Amniotic stem cell (primary cell): ENCODE measurements around the gene AGRN.
"Not testable (repeated sequence)": the region's sequence is repeated elsewhere in the genome, so short reads cannot be mapped to it uniquely, and the experiment has no call there.

Experiments
- DNase-seq: peaks from one replicate; lab custom pipeline; 2025; lab: John Stamatoyannopoulos, UW

The AGRN gene

DNA sequence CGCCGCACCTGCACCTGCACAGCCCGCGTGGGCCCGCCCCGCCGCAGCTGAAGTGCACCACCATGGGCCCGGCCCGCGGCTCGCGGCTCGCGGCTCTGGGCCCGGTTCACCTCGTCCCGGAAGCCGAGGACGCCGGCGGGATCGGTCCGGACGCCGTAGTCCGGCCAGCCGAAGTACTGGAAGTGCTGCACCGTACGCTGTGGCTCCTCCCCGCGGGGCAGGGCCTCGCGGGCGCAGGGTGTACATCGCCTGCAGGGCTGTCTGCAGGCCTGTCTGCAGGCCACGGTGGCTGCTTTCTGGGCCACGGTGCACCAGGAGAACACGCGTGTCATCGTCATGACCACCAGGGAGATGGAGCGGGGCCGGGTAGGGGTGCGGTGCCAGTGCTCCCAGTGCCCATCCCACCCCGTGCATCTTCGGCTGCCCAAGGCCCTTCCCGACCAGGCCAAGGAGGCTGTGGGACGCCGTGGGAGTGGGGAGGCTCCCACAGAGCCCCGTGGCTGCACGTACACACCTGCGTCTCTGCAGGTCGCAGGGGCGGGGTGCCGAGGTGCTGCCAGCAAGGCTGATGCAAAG is 47.5 kb downstream of the AGRN start:
- no peak for DNase-seq

DNA sequence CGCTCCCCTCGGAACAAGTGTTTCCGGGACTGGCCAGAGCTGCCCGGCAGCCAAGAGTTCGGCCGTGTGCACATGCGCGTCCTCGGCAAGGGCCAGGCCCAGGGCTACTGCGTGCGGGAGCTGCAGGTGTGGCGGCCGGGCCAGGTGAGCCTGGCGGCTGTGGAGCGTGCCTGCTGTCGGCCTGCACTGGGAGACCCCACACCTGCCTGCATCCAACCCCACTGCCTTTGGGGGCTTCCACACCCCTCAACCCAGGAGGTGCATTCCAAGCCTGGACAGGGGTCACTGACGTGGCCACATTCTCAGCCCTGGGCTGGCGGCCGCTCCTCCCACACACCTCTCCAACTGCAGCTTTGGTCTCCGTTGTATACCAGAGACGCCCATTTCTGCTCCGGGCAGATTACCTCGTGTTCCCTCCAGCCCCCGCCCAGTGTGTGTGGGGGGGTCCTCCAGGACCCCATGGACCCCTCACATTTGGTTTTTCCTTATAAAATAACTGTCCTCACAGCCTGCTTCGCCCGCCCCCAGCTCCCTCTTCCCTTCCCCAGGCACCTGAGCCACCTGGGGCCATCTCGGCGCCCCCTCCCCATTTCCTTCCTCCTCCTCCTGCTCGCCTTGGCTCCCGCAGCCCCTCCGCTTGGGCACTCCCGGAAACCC is 48.1 kb downstream of the AGRN start:
- DNase-seq = no peak

DNA sequence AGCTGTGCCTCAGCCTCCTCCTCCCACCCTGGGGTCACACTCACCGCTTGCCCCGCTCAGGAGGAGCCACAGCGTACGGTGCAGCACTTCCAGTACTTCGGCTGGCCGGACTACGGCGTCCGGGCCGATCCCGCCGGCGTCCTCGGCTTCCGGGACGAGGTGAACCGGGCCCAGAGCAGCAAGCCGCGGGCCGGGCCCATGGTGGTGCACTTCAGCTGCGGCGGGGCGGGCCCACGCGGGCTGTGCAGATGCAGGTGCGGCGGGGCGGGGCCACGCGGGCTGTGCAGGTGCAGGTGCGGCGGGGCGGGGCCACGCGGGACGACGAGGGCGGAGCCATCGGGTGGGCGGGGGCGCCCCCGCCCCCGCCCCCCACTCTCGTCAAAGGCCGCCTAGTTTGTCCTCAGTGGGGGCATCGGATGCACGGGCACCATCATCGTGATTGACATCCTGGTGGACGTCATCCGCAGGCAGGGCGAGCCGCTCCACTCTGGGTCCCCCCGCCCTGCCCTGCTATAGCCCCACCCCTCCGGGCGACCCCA is 48.7 kb downstream of the AGRN start:
- no peak for DNase-seq

DNA sequence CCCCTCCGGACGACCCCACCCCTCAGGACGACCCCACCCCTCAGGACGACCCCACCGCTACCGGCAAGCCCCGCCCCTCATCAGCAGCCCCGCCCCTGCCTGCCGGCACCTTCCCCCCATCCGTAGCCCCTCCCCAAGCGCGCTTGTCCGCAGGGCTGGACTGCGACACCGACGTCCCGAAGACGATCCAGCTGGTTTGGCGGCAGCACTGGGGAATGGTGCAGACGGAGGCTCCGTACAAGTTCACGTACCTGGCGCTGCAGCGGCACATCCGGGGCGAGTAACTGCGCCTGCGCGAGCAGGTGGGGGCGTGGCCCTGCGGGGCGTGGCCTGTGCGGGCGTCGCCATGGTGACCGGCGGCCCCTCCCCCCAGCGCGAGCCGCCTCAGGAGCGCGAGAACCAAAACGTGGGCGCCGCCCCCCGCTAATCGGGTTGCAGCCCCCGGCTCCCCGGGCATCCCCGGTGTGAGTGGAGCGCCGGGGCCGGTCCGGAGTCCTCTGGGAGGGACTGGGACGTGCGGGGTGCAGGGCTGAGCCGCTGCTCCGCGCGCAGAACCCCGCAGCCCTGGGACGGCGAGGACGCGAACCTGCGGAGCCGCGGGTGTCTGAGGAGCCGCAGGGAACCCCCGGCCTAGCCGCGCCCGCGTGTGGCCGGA is 49.3 kb downstream of the AGRN start:
- DNase-seq = no peak

DNA sequence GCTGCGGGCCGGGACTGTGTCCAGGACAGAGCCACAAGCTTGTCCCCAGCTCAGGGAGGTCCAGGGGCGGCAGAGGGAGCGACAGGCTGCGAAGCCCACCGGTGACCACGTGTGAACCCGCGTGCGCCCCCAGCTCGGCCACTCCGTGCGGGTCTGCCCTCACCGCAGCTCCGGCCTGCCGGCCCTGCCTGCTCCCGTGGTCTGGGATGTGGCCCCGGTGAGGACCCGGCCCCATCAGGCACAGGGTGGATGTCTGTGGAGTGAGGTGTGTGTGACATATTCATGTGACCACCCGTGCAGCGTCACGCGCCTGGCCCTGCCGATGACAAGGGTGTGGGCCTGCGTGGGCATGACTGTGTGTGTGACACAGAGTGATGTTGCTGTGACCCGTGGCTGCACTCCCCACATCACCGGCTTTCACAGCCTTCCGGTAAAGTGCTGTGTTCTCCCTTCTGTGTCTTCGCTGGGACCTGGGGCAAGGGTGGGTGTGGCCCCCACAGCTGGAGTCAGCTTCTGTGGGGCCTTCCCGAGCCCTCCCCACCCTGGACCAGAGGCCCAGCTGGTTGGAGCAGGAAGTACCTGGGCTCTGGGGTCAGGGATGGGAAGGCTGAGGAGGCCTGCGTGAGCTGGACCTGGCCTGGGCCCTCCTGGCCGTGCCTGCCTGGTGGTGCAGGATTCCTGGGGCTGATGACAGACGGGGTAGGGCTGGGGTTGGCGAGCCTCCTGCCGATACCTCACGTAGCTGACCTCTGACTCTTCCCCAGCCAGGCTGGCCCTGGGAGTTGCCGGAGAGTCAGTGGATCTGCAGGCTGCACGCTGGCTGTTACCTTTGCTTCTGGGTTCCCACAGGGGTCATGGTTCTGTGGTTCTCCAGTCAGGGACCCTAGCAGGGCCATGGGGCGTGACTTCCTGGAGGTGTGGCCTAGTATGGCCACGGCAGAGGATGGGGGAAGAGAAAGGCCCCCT is 50.1 kb downstream of the AGRN start:
- no peak for DNase-seq

DNA sequence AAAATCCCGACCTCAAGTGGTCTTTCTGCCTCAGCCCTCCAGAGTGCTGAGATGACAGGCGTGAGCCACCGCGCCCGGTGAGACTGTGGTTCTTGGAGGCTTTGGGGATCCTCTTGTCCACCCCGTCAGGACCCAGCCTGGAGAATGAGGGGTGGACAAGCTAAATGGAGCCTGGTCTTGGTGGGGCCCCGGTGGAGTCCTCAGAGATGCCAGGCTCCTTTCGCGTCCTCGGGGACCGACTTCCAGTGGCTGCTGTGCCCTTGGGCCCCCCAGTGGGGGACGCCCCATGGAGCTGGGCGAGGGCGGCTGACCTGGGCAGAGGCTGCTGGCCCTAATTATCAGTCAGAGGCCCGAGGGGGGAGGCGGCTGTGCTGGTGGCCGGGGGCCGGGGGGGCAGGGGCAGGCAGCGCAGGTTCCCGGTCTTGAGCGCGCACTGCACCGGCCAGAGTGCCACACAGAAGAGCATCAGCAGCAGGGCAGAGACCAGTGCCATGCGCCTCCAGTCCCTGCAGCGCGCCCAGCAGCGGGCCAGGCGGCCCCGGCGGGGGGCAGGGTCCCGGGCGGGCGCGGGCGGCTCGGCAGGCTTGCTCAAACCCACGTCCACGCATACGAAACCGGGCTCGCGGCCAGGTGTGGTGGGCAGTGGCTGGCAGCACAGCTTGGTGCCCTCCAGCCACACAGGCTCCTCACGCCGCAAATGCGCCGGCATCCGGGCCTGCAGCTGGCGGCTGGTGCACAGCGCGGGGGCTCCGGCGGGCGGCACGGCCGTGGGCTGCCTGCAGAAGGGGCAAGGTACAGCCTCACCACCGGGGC is 51.8 kb downstream of the AGRN start:
- DNase-seq = no peak

DNA sequence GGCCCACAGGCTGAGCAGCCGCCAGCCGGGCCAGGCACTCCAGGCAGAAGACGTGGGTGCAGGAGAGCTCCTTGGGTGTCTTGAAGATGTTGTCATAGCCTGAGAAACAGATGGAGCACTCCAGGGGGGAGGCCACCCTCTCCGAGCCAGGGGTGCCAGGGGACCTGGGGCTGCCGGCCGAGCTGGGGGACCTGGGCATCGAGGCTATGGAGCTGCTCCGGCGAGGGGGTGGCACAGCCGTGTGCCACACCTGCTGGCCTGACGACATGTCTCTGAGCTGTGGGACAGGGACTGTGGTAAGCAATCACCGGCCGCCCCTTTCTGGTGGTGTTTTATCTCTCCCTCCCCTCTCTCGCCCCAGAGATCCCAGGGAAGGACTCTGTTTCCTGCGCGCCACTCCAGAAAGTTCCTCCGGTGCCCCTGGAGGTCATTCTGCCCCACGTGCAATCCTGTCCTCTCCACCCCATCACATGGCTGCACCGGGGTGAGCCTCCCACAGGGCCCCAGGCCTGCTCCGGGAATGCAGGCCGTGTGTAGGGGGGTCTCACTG is 52.5 kb downstream of the AGRN start:
- DNase-seq = no peak

DNA sequence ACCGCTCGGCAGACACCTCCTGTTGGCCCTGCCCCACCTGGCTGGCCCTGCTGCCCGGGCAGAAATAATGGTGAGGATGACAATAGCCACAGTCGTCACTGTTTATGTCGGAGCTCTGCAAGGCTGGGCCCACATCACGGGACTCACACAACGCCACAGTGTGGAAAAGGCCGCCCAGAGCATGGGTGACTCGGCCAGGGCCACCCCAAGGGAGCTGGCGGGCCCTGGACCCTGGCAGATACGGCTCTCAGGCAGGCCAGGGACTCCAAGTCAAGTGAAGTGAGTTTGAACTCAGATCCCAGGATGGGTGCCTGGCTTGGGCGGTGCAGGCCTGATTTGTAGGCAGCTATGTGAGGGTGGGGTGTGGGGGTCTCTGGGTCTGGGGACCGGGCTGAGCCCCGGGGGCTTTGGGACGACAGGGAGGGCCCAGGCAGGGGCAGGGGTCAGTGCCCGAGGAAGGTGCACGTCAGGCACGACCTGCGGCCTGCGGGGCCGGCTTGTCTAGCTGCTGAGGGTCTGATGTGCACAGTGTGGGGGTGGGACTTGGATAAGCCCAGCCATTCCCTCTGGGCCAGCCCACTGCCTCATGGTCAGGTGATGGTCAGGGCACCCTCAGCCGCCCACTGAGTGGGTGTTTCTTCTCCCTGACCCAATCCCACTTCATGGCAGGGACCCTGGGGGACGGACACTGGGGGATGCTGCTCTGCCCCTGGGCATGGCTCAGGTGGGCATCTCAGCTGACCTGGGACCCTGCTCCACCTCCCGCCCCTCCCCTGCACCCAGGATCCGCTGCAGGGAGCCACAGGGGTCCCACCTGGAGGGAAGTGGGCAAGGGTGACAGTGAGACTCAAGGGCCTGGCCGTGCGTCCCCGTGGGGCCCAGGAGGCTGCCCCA is 53.2 kb downstream of the AGRN start:
- DNase-seq = no peak

DNA sequence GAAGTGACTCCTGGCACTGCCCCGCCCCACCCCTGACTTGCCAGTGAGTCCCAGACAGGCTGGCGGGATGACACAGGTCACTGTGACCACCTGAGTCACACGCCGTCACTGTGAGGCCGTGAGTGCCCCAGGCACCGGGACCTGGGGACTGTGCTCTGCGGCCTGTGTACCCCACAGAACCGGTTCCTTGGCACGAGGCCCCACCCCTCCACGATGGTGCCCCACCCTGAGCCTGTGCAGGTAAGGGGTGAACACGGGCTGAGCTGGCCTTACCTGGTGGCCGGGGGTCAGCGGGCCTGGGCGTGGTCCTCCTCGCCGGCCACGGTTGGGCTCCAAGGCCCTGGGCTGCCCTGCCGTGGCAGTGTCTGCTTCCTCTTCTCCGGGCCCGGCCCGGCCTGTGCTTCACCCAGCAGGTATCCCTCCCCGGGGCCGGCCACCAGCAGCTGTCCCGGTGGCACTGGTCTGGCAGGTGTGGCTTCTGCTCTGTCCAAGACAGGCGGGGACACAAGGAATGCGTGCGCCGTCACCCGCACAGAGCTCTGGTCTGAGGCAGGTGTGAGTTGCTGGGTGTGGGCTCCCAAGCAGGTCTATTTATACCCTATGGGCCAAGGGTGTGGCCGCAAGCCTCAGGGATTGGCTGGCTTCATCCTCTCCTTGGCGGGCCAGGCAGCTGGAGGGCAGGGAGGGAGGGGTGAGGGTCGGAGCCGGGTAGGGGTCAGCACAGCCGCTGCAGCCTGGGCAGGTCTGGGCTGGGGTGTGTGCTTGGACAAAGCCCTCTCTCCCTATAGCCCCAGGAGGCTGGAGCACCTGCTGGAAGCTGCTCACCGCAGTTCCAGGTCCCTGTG is 54.0 kb downstream of the AGRN start, which contains the start of gene RNF223:
Gene RNF223, minus strand, starts transcription at position 564 of the 845 bp plus-strand sequence. CDS start 1,740 bp downstream, outside the sequence.
- DNase-seq = no peak

DNA sequence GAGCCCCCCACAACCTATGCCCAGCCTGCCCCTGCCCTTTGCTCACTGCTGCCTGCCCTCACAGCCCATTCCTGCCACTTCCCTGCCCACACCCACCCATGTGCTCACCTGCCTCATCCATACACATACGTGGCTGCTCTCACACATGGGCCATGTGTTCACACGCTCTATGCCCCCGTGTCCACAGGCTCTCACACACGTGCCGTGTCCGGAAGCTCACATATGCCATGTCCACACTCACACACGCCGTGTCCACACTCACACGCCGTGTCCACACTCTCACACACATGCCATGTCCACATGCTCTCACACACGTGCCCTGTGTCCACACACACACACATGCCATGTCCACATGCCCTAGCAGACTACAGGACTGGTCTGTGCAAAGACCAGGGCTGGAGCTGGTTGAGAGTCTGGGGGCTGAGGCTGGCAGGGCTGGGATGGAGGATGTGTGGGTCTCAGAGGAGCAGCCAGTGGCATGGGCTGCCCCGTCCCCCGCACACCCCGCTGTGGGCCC is 54.8 kb downstream of the AGRN start:
- DNase-seq = no peak

DNA sequence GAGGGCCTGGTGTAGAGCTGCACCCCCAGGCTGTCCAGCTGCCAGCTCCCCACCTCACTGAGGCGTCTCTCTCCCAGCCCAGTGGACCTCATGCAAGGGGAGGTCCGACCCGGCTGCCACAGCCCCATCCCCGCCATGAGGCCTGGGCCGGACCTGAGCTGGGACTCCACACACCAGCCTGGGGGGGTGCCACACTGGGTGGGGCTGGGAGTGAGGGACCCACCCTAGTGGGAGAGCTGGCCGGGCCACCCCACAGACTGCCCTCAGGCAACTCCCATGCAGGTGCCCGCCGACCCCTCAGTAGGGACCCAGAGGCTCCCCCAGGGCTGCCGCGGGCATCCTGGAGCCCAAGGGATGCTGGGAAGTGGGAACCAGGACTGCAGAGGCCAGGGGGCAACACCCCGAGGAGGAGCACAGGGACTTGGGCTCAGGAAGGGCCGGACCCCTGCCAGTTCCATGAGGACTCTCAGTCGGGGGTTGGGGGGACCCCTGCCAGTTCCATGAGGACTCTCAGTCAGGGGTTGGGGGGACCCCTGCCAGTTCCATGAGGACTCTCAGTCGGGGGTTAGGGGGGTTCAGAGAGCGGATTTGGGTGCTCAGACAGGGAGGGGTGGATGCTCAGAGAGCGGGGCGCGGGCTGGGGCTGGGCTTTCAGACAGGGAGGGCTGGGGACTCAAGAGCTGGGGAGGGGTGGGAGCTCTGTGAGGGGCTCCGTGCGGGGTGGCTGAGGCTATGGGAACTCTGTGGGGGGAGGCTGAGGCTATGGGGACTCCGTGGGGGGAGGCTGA is 55.4 kb downstream of the AGRN start:
- DNase-seq = no peak

DNA sequence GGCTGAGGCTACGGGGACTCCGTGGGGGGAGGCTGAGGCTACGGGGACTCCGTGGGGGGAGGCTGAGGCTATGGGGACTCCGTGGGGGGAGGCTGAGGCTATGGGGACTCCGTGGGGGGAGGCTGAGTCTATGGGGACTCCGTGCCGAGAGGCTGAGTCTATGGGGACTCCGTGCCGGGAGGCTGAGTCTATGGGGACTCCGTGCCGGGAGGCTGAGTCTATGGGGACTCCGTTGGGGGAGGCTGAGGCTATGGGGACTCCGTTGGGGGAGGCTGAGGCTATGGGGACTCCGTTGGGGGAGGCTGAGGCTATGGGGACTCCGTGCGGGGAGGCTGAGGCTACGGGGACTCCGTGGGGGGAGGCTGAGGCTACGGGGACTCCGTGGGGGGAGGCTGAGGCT is 57.5 kb downstream of the AGRN start:
- not testable (repeated sequence) for DNase-seq

DNA sequence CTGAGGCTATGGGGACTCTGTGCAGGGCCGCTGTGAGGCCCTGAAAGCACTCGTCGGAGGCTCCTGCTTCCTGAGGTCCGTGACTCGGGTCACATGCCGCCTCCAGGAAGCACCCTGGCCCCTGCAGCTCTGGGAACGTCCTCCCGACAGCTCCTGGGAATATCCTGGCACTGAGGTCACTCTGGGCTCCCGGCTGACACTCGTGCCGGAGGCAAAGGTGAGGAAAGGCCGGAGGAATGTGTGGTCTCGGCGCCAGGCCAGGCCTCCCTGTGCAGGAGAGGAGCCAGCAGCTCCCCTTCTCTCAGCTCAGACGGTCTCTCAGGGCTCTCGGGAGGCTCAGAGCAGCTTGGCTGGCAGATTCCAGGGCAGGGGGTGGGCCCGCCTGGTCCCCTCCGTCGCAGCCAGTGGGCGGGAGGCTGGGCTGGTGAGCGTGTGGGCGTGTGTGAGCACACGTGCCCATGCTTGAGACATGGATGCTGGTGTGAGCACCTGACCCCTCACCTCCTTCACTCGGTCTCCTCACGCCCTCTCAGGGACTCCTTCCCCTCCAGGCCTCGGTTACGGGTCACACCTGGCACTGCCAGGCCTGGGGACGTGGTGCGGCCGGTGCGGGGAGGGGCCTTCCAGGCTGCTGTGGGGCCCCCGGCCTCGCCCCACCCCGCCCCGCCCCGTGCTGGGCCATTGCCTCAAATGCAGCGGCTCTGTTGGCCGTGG is 59.6 kb downstream of the AGRN start:
- DNase-seq = peak; percentile 41

DNA sequence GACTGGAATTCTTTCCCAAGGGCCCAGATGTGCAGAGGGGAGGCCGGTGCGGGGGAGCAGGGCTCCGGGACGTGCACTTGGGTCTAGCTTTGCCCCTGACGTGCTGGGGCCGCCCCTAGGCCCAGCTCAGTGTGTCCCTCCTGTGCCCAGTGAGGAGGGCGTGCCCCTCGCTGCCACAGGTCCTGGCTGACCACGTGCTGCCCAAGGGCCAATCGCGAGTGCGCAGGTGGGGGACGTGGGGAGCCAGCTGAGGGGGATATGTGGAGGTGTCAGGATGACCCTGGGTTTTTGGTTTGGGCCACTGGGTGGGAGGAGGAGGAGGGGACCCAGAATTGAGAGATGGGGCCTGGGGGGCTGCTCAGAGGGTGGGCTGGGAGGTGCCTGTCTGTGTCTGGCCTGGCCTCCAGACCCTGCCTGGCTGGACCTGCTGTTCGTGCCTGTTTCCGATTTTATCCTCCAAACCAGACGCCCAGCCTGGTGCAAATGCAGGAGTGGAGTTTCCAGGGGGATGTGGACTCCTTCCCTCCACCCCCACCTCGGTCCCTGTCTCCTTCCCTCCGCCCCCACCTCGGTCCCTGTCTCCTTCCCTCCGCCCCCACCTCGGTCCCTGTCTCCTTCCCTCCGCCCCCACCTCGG is 60.3 kb downstream of the AGRN start:
- no peak for DNase-seq

DNA sequence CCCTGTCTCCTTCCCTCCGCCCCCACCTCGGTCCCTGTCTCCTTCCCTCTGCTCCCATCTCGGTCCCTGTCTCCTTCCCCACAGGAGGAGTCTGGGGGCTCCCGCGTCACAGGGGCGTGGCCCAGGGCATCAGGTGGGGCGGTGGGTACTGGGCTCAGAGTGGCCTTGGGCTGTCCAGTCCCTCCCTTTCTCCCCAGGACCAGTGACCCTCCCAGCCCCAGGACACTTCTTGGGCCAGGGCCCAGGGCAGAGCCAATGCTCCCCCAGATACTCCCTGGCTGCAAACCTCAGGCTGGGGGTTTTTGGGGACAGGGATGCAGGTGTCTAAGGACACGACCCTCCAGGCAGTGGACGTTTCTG is 61.0 kb downstream of the AGRN start:
- DNase-seq = no peak

DNA sequence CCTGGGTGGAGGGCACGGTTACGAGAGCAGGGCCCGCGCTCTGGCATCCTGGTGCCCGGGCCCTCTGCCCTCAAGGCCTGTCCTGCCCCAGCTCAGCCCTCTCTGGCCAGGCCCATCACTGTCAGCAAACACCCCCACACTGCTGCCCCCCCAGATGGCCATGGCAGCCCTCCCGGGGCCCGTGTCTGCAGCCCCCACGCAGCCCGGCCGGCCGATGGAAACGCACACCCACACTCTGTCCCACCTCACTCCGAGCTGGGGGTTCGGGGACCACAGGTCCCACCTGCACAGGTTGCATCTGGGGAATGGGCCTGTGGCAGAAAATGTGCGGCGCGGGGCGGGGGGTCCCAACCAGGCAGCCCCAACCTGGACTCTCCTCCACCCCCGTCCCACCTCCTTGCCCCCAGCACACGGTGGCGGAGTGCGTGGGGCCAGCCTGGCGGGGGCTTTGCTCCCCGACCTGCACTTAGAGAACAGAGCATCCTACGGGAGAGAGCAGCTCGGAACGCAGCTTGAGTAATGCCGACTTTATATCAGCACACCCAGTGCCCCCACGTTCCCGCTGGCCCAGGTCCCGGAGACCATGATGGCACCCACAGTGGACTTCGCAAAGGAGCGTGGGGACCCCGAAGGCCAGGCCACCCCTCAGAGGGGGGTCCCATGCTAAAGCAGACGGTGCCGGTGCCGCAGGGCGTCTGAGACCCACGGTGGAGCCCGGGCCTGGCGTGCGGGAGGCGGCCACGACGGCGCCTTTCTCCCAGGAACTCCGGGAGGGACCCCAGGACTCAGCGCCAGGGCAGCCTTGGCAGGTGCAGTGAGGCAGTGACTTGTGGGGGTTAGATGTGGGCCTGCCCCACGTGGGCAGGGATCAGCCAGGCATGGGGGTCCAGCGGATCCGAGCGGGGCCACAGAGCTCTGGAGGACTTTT is 61.7 kb downstream of the AGRN start:
- no peak for DNase-seq
